ENCODE measurements around the gene AKR1B15. TPM values are rescaled to one million over a fixed set of nuclear protein-coding genes. Genes with fewer than 3 reads are reported as not detected.
"Not testable (repeated sequence)": the region's sequence is repeated elsewhere in the genome, so short reads cannot be mapped to it uniquely, and the experiment has no call there.

Gene AKR1B15
- total RNA-seq, 2 experiments from 2014 or later, result not detected

DNA sequence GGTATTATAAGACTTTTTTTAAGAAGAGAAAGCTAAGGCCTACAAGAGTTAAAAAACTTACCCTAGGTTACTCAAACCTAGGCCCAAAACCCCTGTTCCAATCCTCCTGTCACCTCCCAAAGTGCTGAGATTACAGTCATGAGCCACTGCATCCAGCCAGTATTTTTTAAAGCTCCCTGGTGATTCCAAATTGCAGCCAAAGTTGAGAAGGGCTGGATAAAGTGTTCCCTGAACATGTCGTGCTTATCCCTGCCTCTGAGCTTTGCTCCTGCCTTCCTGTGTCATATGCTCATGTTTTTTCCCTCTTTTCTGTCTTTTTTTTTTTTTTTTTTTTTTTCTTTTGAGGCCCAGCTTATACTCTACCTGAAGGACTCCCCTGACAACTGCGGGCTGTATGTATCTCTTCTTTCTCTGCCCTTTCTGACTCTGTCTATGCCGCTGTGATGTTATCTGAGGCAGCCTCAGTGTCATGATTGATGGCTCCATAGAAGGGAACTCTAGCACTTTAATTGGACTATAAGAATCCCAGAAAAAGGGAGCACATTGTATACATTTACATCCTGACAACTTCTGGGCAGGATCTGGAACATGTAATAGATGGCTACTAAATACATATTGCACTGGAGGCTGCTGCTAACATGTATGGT, 13.5 kb upstream of the AKR1B15 start:
- intact Hi-C loops (cut with micrococcal nuclease), result no loop called here
- ChIA-PET CTCF (interaction anchor here (1.1 to 1.2 kb wide), 2 partner anchors 13 to 71 kb away, joined by 3 to 4 read pairs; no protein-coding TSS in a partner anchor), POLR2A (no interaction called here)
- Mint-ChIP-seq H3K27me3 (no peaks in the 10 kb centered on the region), H3K27ac (no peak overlapping the region), H3K36me3 (no peaks in the 10 kb centered on the region), H3K9me3 (no peaks in the 10 kb centered on the region), H3K4me1 (ENCODE audit: low read depth) (no peaks in the 10 kb centered on the region), H3K4me3 (no peak overlapping the region)
- DNase-seq, result no peak

DNA sequence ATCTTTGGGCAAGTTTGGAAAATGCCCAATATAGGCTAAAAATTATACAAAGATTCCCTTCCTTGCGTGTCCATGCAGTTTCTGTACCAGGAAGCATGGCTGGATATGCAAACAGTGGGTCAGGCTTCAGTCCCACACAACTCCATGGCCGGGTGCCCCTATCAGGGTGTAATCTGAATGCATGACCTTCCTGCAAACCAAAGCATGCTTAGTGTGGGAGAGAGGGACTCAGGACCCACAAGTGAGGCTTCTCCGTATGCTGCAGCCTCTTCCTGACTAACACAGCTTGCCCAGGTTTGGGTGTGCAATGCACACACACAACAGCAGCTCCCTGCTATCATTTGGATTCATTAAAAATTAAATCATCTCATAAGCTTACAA, 13.0 kb upstream of the AKR1B15 start:
- H3K27me3 Mint-ChIP-seq, result no peaks in the 10 kb centered on the region
- no peak for DNase-seq
- ChIA-PET CTCF (interaction anchor here (1.1 kb wide), 1 partner anchor 71 kb away, joined by 4 read pairs; no protein-coding TSS in a partner anchor), POLR2A (interaction anchor here (0.7 kb wide), 1 partner anchor 140 kb away, joined by 3 read pairs; no protein-coding TSS in a partner anchor)
- H3K36me3 Mint-ChIP-seq, result no peaks in the 10 kb centered on the region
- no peak overlapping the region for H3K27ac Mint-ChIP-seq
- no peaks in the 10 kb centered on the region for H3K9me3 Mint-ChIP-seq
- no peak overlapping the region for H3K4me3 Mint-ChIP-seq
- no peaks in the 10 kb centered on the region for H3K4me1 Mint-ChIP-seq (ENCODE audit: low read depth)
- intact Hi-C loops (cut with micrococcal nuclease), result no loop called here

DNA sequence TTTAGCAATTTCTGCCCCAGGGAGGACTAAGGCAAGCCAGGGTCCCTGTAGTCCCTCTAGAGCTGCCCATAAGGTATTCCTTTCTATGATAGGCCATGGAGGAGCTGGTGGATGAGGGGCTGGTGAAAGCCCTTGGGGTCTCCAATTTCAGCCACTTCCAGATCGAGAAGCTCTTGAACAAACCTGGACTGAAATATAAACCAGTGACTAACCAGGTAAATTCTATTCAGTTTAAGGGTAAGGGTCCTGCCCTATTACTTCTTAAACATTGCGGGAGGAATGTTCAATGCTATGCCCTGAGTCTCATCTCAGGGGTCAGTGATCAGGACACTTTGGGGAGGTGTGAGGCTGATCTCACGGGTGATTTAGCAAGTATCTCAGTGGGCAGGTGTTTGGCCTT, 12.4 kb upstream of the AKR1B15 start:
- POLR2A ChIA-PET, result interaction anchor here (0.7 kb wide), 1 partner anchor 141 kb away, joined by 3 read pairs; no protein-coding TSS in a partner anchor
- H3K36me3 Mint-ChIP-seq; H3K9me3 Mint-ChIP-seq; DNase-seq; H3K27ac Mint-ChIP-seq; H3K27me3 Mint-ChIP-seq; H3K4me1 Mint-ChIP-seq (ENCODE audit: low read depth); intact Hi-C loops (cut with micrococcal nuclease); CTCF ChIA-PET; H3K4me3 Mint-ChIP-seq: not testable (repeated sequence)

DNA sequence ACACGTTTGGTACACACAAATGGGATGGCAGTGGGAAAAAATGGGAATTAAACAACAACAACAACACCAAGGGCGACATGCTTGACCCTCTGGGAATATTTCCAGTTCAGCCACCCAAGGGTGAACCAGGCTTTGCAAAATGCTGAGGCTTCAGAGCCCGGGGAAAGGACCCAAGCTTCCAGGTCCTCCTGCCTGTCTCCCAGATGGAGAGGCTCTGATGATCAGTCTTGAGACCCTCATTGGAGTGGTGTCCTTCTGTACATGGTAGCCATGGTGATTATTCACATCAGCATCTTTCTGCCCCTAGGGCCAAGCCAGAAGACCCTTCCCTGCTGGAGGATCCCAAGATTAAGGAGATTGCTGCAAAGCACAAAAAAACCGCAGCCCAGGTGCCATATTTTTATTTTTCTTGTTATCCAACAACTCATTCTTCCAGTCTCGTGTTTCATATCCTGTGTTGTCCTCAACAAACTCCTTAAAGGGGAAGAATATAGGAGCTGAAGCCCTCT, 11.6 kb upstream of the AKR1B15 start:
- CTCF ChIA-PET; H3K4me3 Mint-ChIP-seq; H3K4me1 Mint-ChIP-seq (ENCODE audit: low read depth); H3K9me3 Mint-ChIP-seq; POLR2A ChIA-PET; intact Hi-C loops (cut with micrococcal nuclease); H3K27me3 Mint-ChIP-seq; DNase-seq; H3K36me3 Mint-ChIP-seq; H3K27ac Mint-ChIP-seq: not testable (repeated sequence)

DNA sequence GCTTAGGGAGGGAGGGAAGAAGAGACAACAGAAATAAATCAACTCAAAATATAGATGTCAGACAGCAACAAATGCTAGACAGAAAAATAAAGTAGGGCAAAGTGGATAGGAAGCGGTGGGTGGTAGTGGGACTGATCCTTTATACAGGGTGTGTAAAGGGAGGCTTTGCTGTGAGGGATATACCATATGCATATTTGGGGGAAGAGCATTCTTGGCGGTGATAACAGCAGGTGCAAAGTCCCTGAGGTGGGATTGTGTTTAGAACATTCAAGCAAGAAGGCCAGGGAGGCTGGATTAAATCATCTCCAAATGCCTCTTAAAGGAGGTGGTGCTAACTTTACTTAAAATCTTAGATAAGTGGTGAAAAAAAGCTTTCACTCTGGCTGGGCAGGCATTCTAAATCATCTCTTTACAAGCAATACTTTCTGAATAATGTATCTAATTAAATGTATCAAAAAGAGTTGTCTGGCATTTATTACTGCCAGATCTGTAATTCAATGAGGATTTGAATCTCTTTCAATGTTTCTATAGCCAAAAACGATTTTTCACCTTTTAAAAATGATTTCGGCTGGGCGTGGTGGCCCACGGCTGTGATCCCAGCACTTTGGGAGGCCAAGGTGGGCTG, 9.4 kb upstream of the AKR1B15 start:
- intact Hi-C loops (cut with micrococcal nuclease), result no loop called here
- ChIA-PET POLR2A (no interaction called here), CTCF (interaction anchor here (0.6 kb wide), 1 partner anchor 212 kb away, joined by 4 read pairs; no protein-coding TSS in a partner anchor)
- H3K4me1 Mint-ChIP-seq (ENCODE audit: low read depth), result no peaks in the 10 kb centered on the region
- no peak for DNase-seq
- H3K9me3 Mint-ChIP-seq, result no peaks in the 10 kb centered on the region
- H3K27me3 Mint-ChIP-seq, result peaks cover 2% of the 10 kb centered on the region
- no peak overlapping the region for H3K27ac Mint-ChIP-seq
- H3K4me3 Mint-ChIP-seq, result no peak overlapping the region
- H3K36me3 Mint-ChIP-seq, result no peaks in the 10 kb centered on the region

DNA sequence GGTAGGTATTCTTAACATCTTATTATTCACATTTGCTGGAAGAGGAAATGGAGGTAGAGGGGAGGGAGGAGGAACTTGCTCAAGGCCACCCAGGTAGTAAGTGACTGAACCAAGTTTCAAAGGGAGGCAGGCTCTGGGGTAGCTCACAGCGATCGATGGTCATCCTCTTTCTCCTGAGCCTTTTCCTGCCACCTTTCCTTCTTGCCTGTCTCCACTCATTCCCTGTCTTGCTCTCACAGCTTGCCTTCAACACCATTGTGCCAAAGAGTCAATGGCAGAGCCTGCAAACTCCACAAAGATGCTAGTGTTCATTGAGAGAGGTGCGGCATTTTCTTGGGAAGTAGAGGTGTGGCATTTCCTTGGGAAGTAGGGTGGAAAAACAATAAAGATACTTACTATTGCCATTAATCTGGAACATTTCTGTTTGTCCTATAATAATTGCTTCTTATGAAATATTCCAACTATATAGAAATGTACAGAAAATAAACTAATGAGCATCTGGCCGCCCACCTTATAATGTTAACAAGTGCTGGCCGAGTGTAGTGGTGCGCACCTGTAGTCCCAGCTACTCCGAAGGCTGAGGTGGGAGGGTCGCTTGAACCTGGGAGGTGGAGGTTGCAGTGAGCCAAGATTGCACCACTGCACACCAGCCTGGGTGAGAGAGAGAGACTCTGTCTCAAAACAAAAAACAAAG, 7.3 kb upstream of the AKR1B15 start:
- H3K36me3 Mint-ChIP-seq; H3K27ac Mint-ChIP-seq; intact Hi-C loops (cut with micrococcal nuclease); DNase-seq; POLR2A ChIA-PET; H3K9me3 Mint-ChIP-seq; H3K4me3 Mint-ChIP-seq; H3K27me3 Mint-ChIP-seq; H3K4me1 Mint-ChIP-seq (ENCODE audit: low read depth): not testable (repeated sequence)
- CTCF ChIA-PET, result interaction anchor here (2.1 kb wide), 1 partner anchor 109 kb away, joined by 4 read pairs; no protein-coding TSS in a partner anchor

DNA sequence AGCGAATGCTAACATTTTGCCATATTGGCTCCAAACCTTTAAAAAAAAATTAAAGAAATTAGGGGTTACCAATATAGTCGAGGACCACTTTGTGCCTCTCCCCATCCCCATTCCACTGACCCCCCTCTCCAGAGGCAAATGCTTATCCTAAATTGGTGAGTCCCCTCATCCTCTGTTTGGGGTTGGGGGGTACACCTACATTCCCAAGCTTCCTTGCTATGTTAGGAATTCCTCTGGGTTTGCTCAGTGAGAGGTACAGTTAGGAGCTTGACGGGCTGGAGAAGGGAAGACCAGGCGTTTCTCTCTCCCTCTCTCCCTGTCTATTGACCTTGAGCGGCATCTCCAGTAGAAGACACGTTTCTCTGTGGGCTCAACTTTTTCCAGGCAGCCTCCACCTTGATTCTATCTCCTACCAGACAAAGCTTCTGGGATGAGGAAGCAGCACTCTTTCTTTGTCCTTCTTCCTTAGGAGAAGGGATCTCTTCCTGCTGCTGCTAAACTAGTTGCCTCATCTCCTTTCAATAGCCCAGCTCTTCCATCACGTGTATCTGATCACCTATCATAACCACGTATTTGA, 6.6 kb upstream of the AKR1B15 start:
- Mint-ChIP-seq H3K27me3 (peaks cover 7% of the 10 kb centered on the region), H3K4me3 (no peak overlapping the region), H3K4me1 (ENCODE audit: low read depth) (no peaks in the 10 kb centered on the region), H3K36me3 (no peaks in the 10 kb centered on the region), H3K27ac (no peak overlapping the region), H3K9me3 (no peaks in the 10 kb centered on the region)
- intact Hi-C loops (cut with micrococcal nuclease), result no loop called here
- ChIA-PET CTCF (interaction anchor here (1.0 to 3.8 kb wide), 3 partner anchors 28 to 110 kb away, joined by 3 to 16 read pairs (median 4); no protein-coding TSS in a partner anchor), POLR2A (no interaction called here)
- no peak for DNase-seq

DNA sequence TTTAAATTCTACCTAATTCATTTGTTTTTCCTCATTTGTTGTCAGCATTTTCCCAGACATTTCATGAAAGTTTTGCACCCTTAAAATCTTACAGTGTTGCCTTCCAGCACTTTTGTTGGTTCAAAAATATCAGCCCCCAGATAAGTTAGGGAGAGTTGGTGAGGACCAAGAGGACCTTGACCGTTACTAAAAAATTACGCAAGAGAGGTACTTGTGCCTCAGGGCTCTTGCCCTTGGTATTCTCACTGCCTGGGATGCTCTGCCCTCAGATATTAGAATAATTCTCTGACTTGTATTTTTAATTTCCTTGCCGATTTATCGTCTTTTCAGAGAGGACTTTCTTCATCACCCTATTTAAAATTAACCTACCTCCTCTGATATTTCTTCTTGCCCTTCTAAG, 3.5 kb upstream of the AKR1B15 start:
- Mint-ChIP-seq H3K4me1 (ENCODE audit: low read depth) (peaks cover 4% of the 10 kb centered on the region), H3K4me3 (no peak overlapping the region), H3K27ac (no peak overlapping the region), H3K9me3 (no peaks in the 10 kb centered on the region), H3K36me3 (no peaks in the 10 kb centered on the region), H3K27me3 (peaks cover 7% of the 10 kb centered on the region)
- intact Hi-C loops (cut with micrococcal nuclease), result no loop called here
- no peak for DNase-seq
- ChIA-PET POLR2A (no interaction called here), CTCF (interaction anchor here (3.8 to 5.4 kb wide), 2 partner anchors 31 to 112 kb away, joined by 16 to 92 read pairs; no protein-coding TSS in a partner anchor)

DNA sequence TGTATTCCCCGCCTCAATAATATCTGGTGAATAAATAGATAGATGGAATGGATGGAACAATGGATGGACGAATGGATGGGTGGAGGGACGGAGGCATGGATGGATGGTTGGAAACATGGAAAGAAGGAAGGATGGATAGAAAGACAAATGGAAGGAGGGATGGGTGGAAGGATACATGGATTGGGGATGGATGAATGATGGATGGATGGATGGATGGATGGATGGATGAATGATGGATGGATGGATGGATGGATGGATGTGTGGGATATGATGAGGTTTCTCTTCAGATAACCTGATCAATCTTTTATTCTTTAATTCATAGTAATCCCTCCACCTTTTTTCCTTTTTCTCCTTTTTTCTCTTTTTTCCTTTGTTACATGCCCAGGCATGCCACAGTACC, 3.0 kb upstream of the AKR1B15 start:
- Mint-ChIP-seq H3K27ac (no peak overlapping the region), H3K27me3 (peaks cover 7% of the 10 kb centered on the region), H3K36me3 (no peaks in the 10 kb centered on the region), H3K4me3 (no peak overlapping the region), H3K4me1 (ENCODE audit: low read depth) (peaks cover 4% of the 10 kb centered on the region), H3K9me3 (no peaks in the 10 kb centered on the region)
- no peak for DNase-seq
- ChIA-PET POLR2A (no interaction called here), CTCF (interaction anchor here (0.6 to 5.4 kb wide), 5 partner anchors 32 to 665 kb away, joined by 3 to 92 read pairs (median 11); no protein-coding TSS in a partner anchor)
- intact Hi-C loops (cut with micrococcal nuclease), result loop anchor here (2.0 kb wide), 1 partner anchor 61 kb away; no protein-coding TSS in a partner anchor

DNA sequence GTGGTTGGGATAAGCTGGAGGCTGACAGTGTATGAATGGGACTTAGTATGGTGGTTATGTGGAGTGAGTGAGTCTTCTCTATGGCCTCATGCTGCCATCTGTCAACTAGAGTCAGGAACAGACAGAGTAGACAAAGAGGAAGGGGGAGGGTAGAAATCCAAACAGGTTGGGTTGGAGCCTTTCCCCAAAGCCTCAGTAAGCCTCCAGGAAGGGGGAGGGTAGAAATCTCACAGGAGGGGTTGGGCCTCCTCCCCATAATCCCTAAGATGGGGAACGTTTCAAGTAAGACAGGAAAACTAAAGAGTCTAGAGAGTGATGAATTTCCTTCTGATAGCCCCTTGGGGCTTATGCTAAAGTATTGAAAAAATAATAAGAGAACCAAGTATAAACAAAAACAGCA, 2.0 kb upstream of the AKR1B15 start:
- POLR2A ChIA-PET, result no interaction called here
- CTCF ChIA-PET, result interaction anchor here (0.6 to 5.4 kb wide), 15 partner anchors 9 to 847 kb away, joined by 3 to 92 read pairs (median 3); partner anchors contain the start of gene AKR1B1

DNA sequence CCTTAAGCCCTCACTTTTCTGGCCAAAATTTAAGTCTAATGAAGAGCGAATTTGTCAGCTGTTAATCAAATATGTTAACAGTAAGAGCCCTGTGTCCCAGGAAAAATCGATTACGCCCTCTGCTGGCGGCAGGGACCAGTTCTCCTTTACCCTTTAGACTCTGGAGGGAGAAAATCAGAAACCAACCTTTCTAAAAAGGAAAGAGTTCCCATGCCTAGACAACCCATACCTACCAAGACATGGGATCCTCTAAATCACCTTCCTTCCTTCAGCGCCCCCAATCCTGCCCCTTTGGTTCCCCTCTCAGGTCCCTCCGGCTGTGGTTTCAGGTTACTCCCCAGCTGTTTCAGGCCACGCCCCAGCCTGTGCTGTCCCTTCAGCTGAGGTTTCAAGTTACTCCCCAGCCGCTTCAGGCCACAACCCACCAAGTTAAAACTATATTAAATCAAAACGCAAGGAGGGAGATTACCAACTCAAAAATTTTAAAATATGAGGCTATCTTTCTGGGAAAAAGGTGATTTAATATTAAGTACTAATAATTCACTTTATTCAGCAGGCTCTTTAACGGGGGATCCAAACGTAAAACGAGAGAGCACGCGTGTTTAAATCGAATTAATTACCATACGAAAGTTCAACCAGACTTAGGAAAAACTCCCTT, 1.4 kb upstream of the AKR1B15 start:
- POLR2A ChIA-PET, result no interaction called here
- no peaks in the 10 kb centered on the region for H3K9me3 Mint-ChIP-seq
- H3K4me1 Mint-ChIP-seq (ENCODE audit: low read depth), result peaks cover 4% of the 10 kb centered on the region
- H3K4me3 Mint-ChIP-seq, result no peak overlapping the region
- H3K27ac Mint-ChIP-seq, result no peak overlapping the region
- CTCF ChIA-PET, result interaction anchor here (0.6 to 5.4 kb wide), 21 partner anchors 9 to 847 kb away, joined by 3 to 92 read pairs (median 3); partner anchors contain the start of gene AKR1B1
- H3K36me3 Mint-ChIP-seq, result no peaks in the 10 kb centered on the region
- intact Hi-C loops (cut with micrococcal nuclease), result loop anchor here (1.0 to 2.0 kb wide), 4 partner anchors 33 to 115 kb away; partner anchors contain the start of gene AKR1B1
- H3K27me3 Mint-ChIP-seq, result peaks cover 5% of the 10 kb centered on the region
- peak; percentile 73 for DNase-seq

More for the DNA sequence above, 2.0 kb upstream of the AKR1B15 start:
- H3K27ac Mint-ChIP-seq, result no peak overlapping the region
- no peaks in the 10 kb centered on the region for H3K36me3 Mint-ChIP-seq
- no peak overlapping the region for H3K4me3 Mint-ChIP-seq
- intact Hi-C loops (cut with micrococcal nuclease), result loop anchor here (1.0 to 2.0 kb wide), 4 partner anchors 33 to 115 kb away; partner anchors contain the start of gene AKR1B1
- no peaks in the 10 kb centered on the region for H3K9me3 Mint-ChIP-seq
- peaks cover 5% of the 10 kb centered on the region for H3K27me3 Mint-ChIP-seq
- H3K4me1 Mint-ChIP-seq (ENCODE audit: low read depth), result peaks cover 4% of the 10 kb centered on the region
- no peak for DNase-seq
